MM.1S (cell line): ENCODE data around the gene MAGI2.
"Not testable (repeated sequence)": the region's sequence is repeated elsewhere in the genome, so short reads cannot be mapped to it uniquely, and the experiment has no call there.

Experiments
- DNase-seq: peaks from one replicate; pipeline ENCODE4 v3.0.0-alpha.2; 2015
- H2AFZ ChIP-seq: fragments of 300-600 bp; sonication (generic); 2 replicates; pipeline ENCODE4 v1.6.0; 2016; ENCODE audit warnings: antibody characterized with exemption, low read length
- H3F3A ChIP-seq: fragments of 300-600 bp; sonication (generic); 2 replicates; pipeline ENCODE4 v1.6.1; 2016; ENCODE audit warnings: mild to moderate bottlenecking, antibody characterized with exemption, low read length, moderate library complexity, mixed read lengths; ENCODE audit not compliant: insufficient read depth
- H3K27ac ChIP-seq: fragments of 300-600 bp; sonication (generic); 2 replicates; pipeline ENCODE4 v1.5.1; 2016; ENCODE audit warnings: mild to moderate bottlenecking, low read length
- H3K27me3 ChIP-seq: fragments of 300-600 bp; sonication (generic); replicated peaks from 2 replicates; pipeline ENCODE4 v1.6.0; 2016; ENCODE audit warnings: low read length; ENCODE audit not compliant: insufficient read depth
- H3K36me3 ChIP-seq: fragments of 300-600 bp; sonication (generic); replicated peaks from 2 replicates; pipeline ENCODE4 v1.6.1; 2016; ENCODE audit warnings: mild to moderate bottlenecking, low read length, mixed read lengths; ENCODE audit not compliant: insufficient read depth
- H3K4me1 ChIP-seq: fragments of 300-600 bp; sonication (generic); 2 replicates; pipeline ENCODE4 v1.6.1; 2016; ENCODE audit warnings: low read length, mixed read lengths
- H3K4me2 ChIP-seq: fragments of 300-600 bp; sonication (generic); 2 replicates; pipeline ENCODE4 v1.6.0; 2016; ENCODE audit warnings: low read depth, low read length
- H3K4me3 ChIP-seq: fragments of 300-600 bp; sonication (generic); 2 replicates; pipeline ENCODE4 v1.5.1; 2016; ENCODE audit warnings: low read length, mixed read lengths
- H3K79me2 ChIP-seq: fragments of 300-600 bp; sonication (generic); 2 replicates; pipeline ENCODE4 v1.6.1; 2016; ENCODE audit warnings: mixed run types, low read length, mixed read lengths
- H3K9ac ChIP-seq: fragments of 300-600 bp; sonication (generic); 2 replicates; pipeline ENCODE4 v1.6.1; 2016; ENCODE audit warnings: low read length, mixed read lengths
- H3K9me2 ChIP-seq: fragments of 300-600 bp; sonication (generic); replicated peaks from 2 replicates; pipeline ENCODE4 v1.6.1; 2016; ENCODE audit warnings: mild to moderate bottlenecking, low read length, mixed read lengths; ENCODE audit not compliant: insufficient read depth
- H3K9me3 ChIP-seq: fragments of 300-600 bp; sonication (generic); replicated peaks from 2 replicates; pipeline ENCODE4 v1.6.1; 2016; ENCODE audit warnings: mild to moderate bottlenecking, low read length, mixed read lengths; ENCODE audit not compliant: insufficient read depth
- H4K20me1 ChIP-seq: fragments of 300-600 bp; sonication (generic); 2 replicates; pipeline ENCODE4 v1.6.1; 2016; ENCODE audit warnings: mild to moderate bottlenecking, low read length, moderate library complexity, mixed read lengths; ENCODE audit not compliant: insufficient read depth
- CTCF ChIP-seq: fragments of 300-600 bp; sonication (generic); IDR thresholded peaks from 2 replicates; pipeline ENCODE4 v1.5.1; 2016; ENCODE audit warnings: antibody characterized with exemption, low read length, mixed read lengths
- EZH2 ChIP-seq: fragments of 300-600 bp; sonication (generic); optimal IDR thresholded peaks from 2 replicates; pipeline ENCODE3; 2017; ENCODE audit warnings: low read depth, mild to moderate bottlenecking, antibody characterized with exemption, low read length, mixed read lengths
- EZH2phosphoT487 ChIP-seq: fragments of 300-600 bp; sonication (generic); IDR thresholded peaks from 2 replicates; pipeline ENCODE4 v1.6.1; 2018; ENCODE audit warnings: antibody characterized with exemption, low read length

MAGI2 gene

GRCh38 chr7:78514634-78515033 lies 938.8 kb downstream of the MAGI2 start:
- H3K36me3 ChIP-seq: no peaks in the 10 kb centered on the region
- no peaks in the 10 kb centered on the region for H3F3A ChIP-seq
- no peak overlapping the region for H2AFZ ChIP-seq
- no peak for DNase-seq
- no peak overlapping the region for H3K27ac ChIP-seq
- no peak for TF ChIP-seq CTCF
- TF ChIP-seq EZH2phosphoT487: no peak
- no peak for TF ChIP-seq EZH2
- H3K27me3 ChIP-seq: no peaks in the 10 kb centered on the region
- no peaks in the 10 kb centered on the region for H4K20me1 ChIP-seq
- H3K9me3 ChIP-seq: no peaks in the 10 kb centered on the region
- no peaks in the 10 kb centered on the region for H3K9me2 ChIP-seq
- H3K4me3 ChIP-seq: no peak overlapping the region
- H3K4me1 ChIP-seq: 0 out of 2 replicates have a peak, but pooled peaks cover 4% of the 10 kb centered on the region
- H3K4me2 ChIP-seq: no peak overlapping the region
- no peaks in the 10 kb centered on the region for H3K79me2 ChIP-seq
- H3K9ac ChIP-seq: no peak overlapping the region

DNA sequence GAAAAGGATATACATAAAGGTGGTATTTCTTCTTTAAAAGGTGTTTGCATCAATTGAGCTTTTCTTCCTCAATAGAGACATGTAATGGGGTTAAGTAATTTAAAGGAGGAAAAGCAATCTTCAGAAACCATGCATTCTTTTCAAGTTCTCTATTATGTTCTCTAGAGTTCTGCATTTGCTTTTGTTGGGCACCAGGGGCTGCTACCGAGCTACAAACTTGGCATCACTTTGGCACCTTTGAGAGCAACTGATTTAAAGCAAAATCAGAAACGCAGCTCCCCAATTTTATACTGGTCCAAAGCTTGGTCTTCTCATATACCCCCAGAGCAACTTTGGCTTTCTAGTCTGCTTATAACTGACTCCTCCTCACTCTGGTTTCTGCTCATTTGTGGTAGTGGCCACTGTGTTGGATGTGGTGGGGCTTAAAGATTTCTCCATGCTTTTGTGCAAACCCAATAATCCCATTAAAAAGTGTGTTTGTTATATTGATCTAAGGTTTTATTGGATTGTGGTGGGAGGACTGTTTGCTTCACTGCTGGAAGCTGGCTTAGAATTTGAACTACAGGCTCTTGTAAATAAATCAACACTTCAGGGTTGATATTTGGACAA lies 942.8 kb downstream of the MAGI2 start:
- H3K4me3 ChIP-seq: no peak overlapping the region
- 0 out of 2 replicates have a peak, but pooled peaks cover 4% of the 10 kb centered on the region for H3K4me1 ChIP-seq
- H3K27ac ChIP-seq: no peak overlapping the region
- H2AFZ ChIP-seq: no peak overlapping the region
- no peaks in the 10 kb centered on the region for H3K79me2 ChIP-seq
- H3K4me2 ChIP-seq: no peak overlapping the region
- H3K27me3 ChIP-seq: no peaks in the 10 kb centered on the region
- H3K9ac ChIP-seq: no peak overlapping the region
- no peaks in the 10 kb centered on the region for H3K36me3 ChIP-seq
- H3F3A ChIP-seq: no peaks in the 10 kb centered on the region
- no peaks in the 10 kb centered on the region for H4K20me1 ChIP-seq
- peak; percentile 80 for DNase-seq
- no peaks in the 10 kb centered on the region for H3K9me3 ChIP-seq
- H3K9me2 ChIP-seq: no peaks in the 10 kb centered on the region
- TF ChIP-seq EZH2: no peak
- no peak for TF ChIP-seq EZH2phosphoT487
- TF ChIP-seq CTCF: peak; percentile 79

DNA sequence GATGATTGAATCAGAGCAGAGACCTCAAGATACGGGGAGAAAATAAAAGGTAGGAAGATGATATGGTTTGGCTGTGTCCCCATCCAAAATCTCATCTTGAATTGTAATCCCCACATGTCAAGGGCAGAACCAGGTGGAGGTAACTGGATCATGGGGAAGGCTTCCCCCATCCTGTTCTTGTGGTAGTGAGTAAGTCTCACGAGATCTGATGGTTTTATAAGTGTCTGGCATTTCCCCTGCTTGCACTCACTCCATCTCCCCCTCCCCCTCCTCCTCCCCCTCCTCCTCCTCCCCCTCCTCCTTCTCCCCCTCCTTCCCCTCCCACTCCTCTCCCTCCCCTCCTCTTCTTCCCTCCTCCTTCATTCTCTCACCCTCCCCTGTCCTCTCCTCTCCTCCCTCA lies 950.2 kb downstream of the MAGI2 start:
- H3K9me2 ChIP-seq, H3K36me3 ChIP-seq, H3K79me2 ChIP-seq, H3K4me2 ChIP-seq, H3K4me1 ChIP-seq, H3K27ac ChIP-seq, H2AFZ ChIP-seq, H3K4me3 ChIP-seq, H3K27me3 ChIP-seq, H3K9ac ChIP-seq, H4K20me1 ChIP-seq, H3F3A ChIP-seq, H3K9me3 ChIP-seq, DNase-seq: not testable (repeated sequence)

DNA sequence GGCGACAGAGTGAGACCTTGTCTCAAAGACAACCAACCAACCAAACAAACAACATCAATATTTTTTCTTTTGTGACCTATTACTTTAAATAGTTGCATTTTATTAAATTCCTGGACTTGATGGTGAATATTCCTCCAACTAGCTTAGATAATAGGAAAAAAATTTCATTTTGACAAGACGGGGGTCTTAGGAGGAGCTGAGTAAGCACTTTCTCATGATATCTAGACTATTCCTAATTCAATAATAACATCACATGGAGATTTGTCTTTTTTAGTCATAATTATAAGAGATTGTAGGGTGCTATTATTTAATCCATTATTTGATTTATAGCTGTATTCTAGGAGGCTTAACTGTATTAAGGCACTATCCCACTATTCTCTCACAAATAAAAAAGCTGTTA lies 952.4 kb downstream of the MAGI2 start:
- Histone ChIP-seq H3K4me1 (peaks cover 24% of the 10 kb centered on the region), H2AFZ (no peak overlapping the region), H3K9ac (no peak overlapping the region), H4K20me1 (no peaks in the 10 kb centered on the region), H3K9me3 (no peaks in the 10 kb centered on the region), H3K79me2 (no peaks in the 10 kb centered on the region), H3K36me3 (no peaks in the 10 kb centered on the region), H3K27me3 (no peaks in the 10 kb centered on the region), H3K4me2 (no peak overlapping the region), H3K9me2 (no peaks in the 10 kb centered on the region), H3K4me3 (no peak overlapping the region), H3F3A (peaks cover 25% of the 10 kb centered on the region), H3K27ac (no peak overlapping the region)
- DNase-seq: no peak
- TF ChIP-seq CTCF: no peak
- TF ChIP-seq EZH2phosphoT487: no peak
- no peak for TF ChIP-seq EZH2
